Measurements from ENCODE around the gene CNNM4. TPM values are rescaled to one million over a fixed set of nuclear protein-coding genes. Genes with fewer than 3 reads are reported as not detected.

Gene CNNM4
- total and polyA plus RNA-seq, 2 of the 4 experiments (the other 2 are of a cell fraction), result 2.0 to 4.1 TPM

GRCh38 chr2:96757477-96757860 lies 3.2 kb upstream of the CNNM4 start:
- Histone ChIP-seq H3K79me1 (ENCODE audit: low read depth in 1 of 2, low read length in 2 of 2) (peaks cover 14 to 15% of the 10 kb centered on the region in 2 experiments; a peak in 3 of 4 replicates), H3K4me3 (ENCODE audit: insufficient read depth, low read depth, low read length) (no peak overlapping the region), H4K91ac (ENCODE audit: insufficient read depth, low read depth, low read length) (no peak overlapping the region), H4K5ac (ENCODE audit: low read depth, low read length) (no peak overlapping the region), H2AK9ac (replicated peaks; ENCODE audit: low read depth, low read length, poor library complexity) (no peak overlapping the region), H2BK20ac (ENCODE audit: low read depth, low read length) (no peak overlapping the region), H3K36me3 (ENCODE audit: control insufficient read depth, insufficient read depth, low read length) (no peaks in the 10 kb centered on the region), H4K8ac (ENCODE audit: low read depth in 2 of 2, low read length in 2 of 2) (no peak overlapping the region), H2AFZ (replicated peaks; ENCODE audit: low read length, poor library complexity) (no peak overlapping the region), H3K4me1 (ENCODE audit: control insufficient read depth, insufficient read depth, low read length) (peaks cover 12% of the 10 kb centered on the region), H3K4me2 (ENCODE audit: low read depth, low read length) (no peak overlapping the region), H2AK5ac (ENCODE audit: low read depth, low read length) (no peak overlapping the region), H4K20me1 (ENCODE audit: insufficient read depth, low read length) (no peaks in the 10 kb centered on the region), H3K9ac (ENCODE audit: low read depth, low read length) (no peak overlapping the region), H2BK5ac (ENCODE audit: low read depth, low read length, poor library complexity, severe bottlenecking) (no peak overlapping the region), H3K9me3 (ENCODE audit: control insufficient read depth, insufficient read depth, low read length) (no peaks in the 10 kb centered on the region), H3K9me1 (ENCODE audit: insufficient read depth, low read length) (peaks cover 11% of the 10 kb centered on the region; the same call in 1 of the 2 replicates), H3K14ac (replicated peaks; ENCODE audit: low read depth, low read length) (no peak overlapping the region), H2BK120ac (ENCODE audit: low read depth, low read length) (no peak overlapping the region), H3K27me3 (ENCODE audit: control insufficient read depth, insufficient read depth, low read length) (no peaks in the 10 kb centered on the region), H2BK15ac (ENCODE audit: low read depth, low read length) (no peak overlapping the region), H3K4ac (ENCODE audit: low read depth, low read length) (no peak overlapping the region), H3K18ac (ENCODE audit: low read depth, low read length) (no peak overlapping the region), H3K56ac (ENCODE audit: extremely low read depth, insufficient read depth, low read length) (no peak overlapping the region), H3K27ac (ENCODE audit: insufficient read depth, low read length) (no peak overlapping the region), H3K23ac (ENCODE audit: low read depth, low read length) (no peak overlapping the region)
- POLR2A ChIA-PET (ENCODE audit: unreplicated experiment), result no interaction called here
- dilution Hi-C loops (cut with HindIII; ENCODE audit: low sequenced_read_pairs, unreplicated experiment), result no loop called here
- in situ Hi-C loops (cut with MboI; ENCODE audit: low sequenced_read_pairs), result no loop called here
- CTCF ChIA-PET, result no interaction called here
- 100% methylated on average over 1 of the region's 6 CpGs; no CpG with 5 or more reads in 1 of the 2 experiments for WGBS, 2 experiments (ENCODE audit: extremely low coverage in 2 of 2, insufficient read length in 1 of 2)
- no peak for ATAC-seq (ENCODE audit: low read depth)
- no peak for DNase-seq
- intact Hi-C loops (cut with micrococcal nuclease), result no loop called here
- TF ChIP-seq CHD1 (IDR thresholded peaks at IDR 0.05; ENCODE audit: low read depth, low read length), result no peak
- no peak for TF ChIP-seq CEBPB (IDR thresholded peaks at IDR 0.05; ENCODE audit: low read depth, low read length)
- TF ChIP-seq POLR2A (IDR thresholded peaks at IDR 0.05; ENCODE audit: low read depth, low read length), result no peak
- no peak for TF ChIP-seq CTCF (conservative IDR thresholded peaks at IDR 0.05; ENCODE audit: low read depth, low read length)
- no peak for TF ChIP-seq RFX5 (IDR thresholded peaks at IDR 0.05; ENCODE audit: low read depth, low read length)
- TF ChIP-seq RAD21 (IDR thresholded peaks at IDR 0.05; ENCODE audit: low read length), result no peak
- TF ChIP-seq, protein P1, sequence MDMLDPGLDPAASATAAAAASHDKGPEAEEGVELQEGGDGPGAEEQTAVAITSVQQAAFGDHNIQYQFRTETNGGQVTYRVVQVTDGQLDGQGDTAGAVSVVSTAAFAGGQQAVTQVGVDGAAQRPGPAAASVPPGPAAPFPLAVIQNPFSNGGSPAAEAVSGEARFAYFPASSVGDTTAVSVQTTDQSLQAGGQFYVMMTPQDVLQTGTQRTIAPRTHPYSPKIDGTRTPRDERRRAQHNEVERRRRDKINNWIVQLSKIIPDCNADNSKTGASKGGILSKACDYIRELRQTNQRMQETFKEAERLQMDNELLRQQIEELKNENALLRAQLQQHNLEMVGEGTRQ (IDR thresholded peaks at IDR 0.05; ENCODE audit: low read depth, low read length), result no peak
- TF ChIP-seq MAZ (IDR thresholded peaks at IDR 0.05; ENCODE audit: borderline replicate concordance, low read depth, low read length), result no peak
- TF ChIP-seq, protein P2, sequence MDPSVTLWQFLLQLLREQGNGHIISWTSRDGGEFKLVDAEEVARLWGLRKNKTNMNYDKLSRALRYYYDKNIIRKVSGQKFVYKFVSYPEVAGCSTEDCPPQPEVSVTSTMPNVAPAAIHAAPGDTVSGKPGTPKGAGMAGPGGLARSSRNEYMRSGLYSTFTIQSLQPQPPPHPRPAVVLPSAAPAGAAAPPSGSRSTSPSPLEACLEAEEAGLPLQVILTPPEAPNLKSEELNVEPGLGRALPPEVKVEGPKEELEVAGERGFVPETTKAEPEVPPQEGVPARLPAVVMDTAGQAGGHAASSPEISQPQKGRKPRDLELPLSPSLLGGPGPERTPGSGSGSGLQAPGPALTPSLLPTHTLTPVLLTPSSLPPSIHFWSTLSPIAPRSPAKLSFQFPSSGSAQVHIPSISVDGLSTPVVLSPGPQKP (IDR thresholded peaks at IDR 0.05; ENCODE audit: borderline replicate concordance, low read depth, low read length), result no peak
- TF ChIP-seq MXI1 (IDR thresholded peaks at IDR 0.05; ENCODE audit: borderline replicate concordance, low read depth, low read length), result no peak
- TF ChIP-seq SMC3 (IDR thresholded peaks at IDR 0.05; ENCODE audit: low read depth, low read length), result no peak
- BruUV-seq (replicated peaks), result no TSS peak
